Measurements from ENCODE around the gene SELENON.

DNA sequence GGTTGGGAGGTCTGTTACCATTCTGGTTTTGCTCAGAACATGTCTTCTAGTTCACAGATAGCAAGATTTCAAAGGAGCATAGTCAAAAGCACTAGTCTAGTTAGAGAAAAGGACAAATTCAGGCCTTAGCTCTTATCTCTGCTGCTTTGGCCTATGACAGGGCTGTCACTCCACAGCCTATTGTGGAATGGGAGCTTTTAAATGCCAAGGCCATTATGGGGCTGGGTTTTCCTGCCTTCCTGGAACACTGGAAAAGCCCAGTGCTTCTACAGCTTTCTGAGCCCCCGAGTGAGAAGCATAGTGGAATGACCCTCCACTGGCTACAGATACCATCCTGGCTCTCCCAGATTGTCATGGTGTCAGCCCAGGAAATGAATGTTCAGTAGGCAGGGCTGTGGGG is 29.1 kb downstream of the SELENON start:
- TF ChIP-seq, protein P1, sequence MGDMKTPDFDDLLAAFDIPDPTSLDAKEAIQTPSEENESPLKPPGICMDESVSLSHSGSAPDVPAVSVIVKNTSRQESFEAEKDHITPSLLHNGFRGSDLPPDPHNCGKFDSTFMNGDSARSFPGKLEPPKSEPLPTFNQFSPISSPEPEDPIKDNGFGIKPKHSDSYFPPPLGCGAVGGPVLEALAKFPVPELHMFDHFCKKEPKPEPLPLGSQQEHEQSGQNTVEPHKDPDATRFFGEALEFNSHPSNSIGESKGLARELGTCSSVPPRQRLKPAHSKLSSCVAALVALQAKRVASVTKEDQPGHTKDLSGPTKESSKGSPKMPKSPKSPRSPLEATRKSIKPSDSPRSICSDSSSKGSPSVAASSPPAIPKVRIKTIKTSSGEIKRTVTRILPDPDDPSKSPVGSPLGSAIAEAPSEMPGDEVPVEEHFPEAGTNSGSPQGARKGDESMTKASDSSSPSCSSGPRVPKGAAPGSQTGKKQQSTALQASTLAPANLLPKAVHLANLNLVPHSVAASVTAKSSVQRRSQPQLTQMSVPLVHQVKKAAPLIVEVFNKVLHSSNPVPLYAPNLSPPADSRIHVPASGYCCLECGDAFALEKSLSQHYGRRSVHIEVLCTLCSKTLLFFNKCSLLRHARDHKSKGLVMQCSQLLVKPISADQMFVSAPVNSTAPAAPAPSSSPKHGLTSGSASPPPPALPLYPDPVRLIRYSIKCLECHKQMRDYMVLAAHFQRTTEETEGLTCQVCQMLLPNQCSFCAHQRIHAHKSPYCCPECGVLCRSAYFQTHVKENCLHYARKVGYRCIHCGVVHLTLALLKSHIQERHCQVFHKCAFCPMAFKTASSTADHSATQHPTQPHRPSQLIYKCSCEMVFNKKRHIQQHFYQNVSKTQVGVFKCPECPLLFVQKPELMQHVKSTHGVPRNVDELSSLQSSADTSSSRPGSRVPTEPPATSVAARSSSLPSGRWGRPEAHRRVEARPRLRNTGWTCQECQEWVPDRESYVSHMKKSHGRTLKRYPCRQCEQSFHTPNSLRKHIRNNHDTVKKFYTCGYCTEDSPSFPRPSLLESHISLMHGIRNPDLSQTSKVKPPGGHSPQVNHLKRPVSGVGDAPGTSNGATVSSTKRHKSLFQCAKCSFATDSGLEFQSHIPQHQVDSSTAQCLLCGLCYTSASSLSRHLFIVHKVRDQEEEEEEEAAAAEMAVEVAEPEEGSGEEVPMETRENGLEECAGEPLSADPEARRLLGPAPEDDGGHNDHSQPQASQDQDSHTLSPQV (IDR thresholded peaks at IDR 0.05) = no peak
- TF ChIP-seq CHD1 (IDR thresholded peaks at IDR 0.05; ENCODE audit: low read depth, low read length) (no peak), CREB1 (IDR thresholded peaks at IDR 0.05; ENCODE audit: low read depth) (no peak), HDGF (IDR thresholded peaks at IDR 0.05) (no peak), SMAD5 (IDR thresholded peaks at IDR 0.05; ENCODE audit: low read depth) (no peak)
- TF ChIP-seq, protein P2, sequence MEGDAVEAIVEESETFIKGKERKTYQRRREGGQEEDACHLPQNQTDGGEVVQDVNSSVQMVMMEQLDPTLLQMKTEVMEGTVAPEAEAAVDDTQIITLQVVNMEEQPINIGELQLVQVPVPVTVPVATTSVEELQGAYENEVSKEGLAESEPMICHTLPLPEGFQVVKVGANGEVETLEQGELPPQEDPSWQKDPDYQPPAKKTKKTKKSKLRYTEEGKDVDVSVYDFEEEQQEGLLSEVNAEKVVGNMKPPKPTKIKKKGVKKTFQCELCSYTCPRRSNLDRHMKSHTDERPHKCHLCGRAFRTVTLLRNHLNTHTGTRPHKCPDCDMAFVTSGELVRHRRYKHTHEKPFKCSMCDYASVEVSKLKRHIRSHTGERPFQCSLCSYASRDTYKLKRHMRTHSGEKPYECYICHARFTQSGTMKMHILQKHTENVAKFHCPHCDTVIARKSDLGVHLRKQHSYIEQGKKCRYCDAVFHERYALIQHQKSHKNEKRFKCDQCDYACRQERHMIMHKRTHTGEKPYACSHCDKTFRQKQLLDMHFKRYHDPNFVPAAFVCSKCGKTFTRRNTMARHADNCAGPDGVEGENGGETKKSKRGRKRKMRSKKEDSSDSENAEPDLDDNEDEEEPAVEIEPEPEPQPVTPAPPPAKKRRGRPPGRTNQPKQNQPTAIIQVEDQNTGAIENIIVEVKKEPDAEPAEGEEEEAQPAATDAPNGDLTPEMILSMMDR (IDR thresholded peaks at IDR 0.05 in 2 of 3, conservative IDR thresholded peaks at IDR 0.05 in 1 of 3; ENCODE audit: control insufficient read depth in 2 of 3, extremely low read depth in 1 of 3, insufficient read depth in 1 of 3, low read depth in 3 of 3, low read length in 3 of 3) = no peak
- TF ChIP-seq, protein P3, sequence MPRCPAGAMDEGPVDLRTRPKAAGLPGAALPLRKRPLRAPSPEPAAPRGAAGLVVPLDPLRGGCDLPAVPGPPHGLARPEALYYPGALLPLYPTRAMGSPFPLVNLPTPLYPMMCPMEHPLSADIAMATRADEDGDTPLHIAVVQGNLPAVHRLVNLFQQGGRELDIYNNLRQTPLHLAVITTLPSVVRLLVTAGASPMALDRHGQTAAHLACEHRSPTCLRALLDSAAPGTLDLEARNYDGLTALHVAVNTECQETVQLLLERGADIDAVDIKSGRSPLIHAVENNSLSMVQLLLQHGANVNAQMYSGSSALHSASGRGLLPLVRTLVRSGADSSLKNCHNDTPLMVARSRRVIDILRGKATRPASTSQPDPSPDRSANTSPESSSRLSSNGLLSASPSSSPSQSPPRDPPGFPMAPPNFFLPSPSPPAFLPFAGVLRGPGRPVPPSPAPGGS (IDR thresholded peaks at IDR 0.05; ENCODE audit: borderline replicate concordance, insufficient read depth, low read depth, low read length, poor library complexity, severe bottlenecking) = no peak

All from GM12878 (cell line).